ENCODE measurements around the gene PUSL1. TPM values are rescaled to one million over a fixed set of nuclear protein-coding genes. Genes with fewer than 3 reads are reported as not detected.

Gene PUSL1
- total RNA-seq, 1 experiment from 2014 or later: 18.9 TPM

DNA sequence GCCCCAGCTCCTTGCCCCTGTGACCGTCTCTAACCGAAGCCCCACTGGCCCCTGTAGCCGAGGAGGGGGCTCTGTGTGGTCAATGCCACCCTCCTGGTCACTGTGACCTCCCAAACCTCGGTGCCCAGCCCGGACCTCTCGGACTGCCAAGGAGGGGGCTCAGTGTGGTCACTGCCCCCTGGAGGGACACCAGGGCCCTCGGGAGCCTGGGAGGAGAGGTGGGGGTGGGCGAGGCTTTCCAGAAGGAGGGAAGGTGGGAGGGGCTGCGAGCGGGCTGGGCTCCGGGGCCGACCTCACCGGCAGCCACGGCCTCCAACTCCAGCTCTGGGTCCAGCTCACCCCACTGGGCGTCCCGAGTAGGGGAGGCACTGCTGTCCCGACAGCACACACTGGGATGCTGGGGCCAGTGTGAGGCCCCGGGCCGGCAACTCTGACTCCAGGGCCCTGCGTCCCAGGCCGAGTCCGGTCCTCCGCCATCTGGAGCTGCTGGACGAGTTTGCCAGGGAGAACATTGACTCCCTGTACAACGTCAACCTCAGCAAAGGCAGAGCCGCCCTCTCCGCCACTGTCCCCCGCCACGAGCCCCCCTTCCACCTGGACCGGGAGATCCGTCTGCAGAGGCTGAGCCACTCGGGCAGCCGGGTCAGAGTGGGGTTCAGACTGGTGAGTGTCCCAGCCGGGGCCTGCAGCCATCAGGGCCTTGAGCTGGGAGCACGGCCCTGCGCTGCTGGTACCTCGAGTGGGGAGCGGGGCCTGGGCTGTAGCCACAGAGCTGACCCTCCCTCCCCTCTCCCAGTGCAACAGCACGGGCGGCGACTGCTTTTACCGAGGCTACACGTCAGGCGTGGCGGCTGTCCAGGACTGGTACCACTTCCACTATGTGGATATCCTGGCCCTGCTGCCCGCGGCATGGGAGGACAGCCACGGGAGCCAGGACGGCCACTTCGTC, 21.8 kb upstream of the PUSL1 start:
- TF ChIP-seq CTCF (conservative IDR thresholded peaks at IDR 0.05) (no peak), EZH2 (IDR thresholded peaks at IDR 0.05; ENCODE audit: low read depth) (no peak)
- POLR2A ChIA-PET (ENCODE audit: unreplicated experiment): no interaction called here
- intact Hi-C loops (cut with micrococcal nuclease; ENCODE audit: unreplicated experiment): no loop called here
- H3K79me2 ChIP-seq (ENCODE audit: low read depth): no peaks in the 10 kb centered on the region
- peaks cover 10% of the 10 kb centered on the region; the same call in 1 of the 2 replicates for H3F3A ChIP-seq (ENCODE audit: insufficient read depth, low read depth)
- no peaks in the 10 kb centered on the region for H3K36me3 ChIP-seq (ENCODE audit: low read depth)
- no peaks in the 10 kb centered on the region for H3K9me3 ChIP-seq (ENCODE audit: insufficient read depth, low read depth)
- H3K27me3 ChIP-seq (ENCODE audit: insufficient read depth, low read depth): no peaks in the 10 kb centered on the region
- H4K20me1 ChIP-seq (ENCODE audit: insufficient read depth): no peaks in the 10 kb centered on the region
- no peak overlapping the region for H3K4me2 ChIP-seq
- no peaks in the 10 kb centered on the region for H3K9me2 ChIP-seq (ENCODE audit: insufficient read depth)
- no TSS peak for BruUV-seq (replicated peaks)
- DNase-seq: no peak
- no peak overlapping the region for H3K4me3 ChIP-seq
- no peak overlapping the region for H2AFZ ChIP-seq
- CTCF ChIA-PET: no interaction called here
- H3K27ac ChIP-seq: no peak overlapping the region
- H3K4me1 ChIP-seq (replicated peaks; ENCODE audit: insufficient read depth): peaks cover 26% of the 10 kb centered on the region

GRCh38 chr1:1287288-1288110, 20.9 kb upstream of the PUSL1 start:
- BruUV-seq (replicated peaks): no TSS peak
- H3K79me2 ChIP-seq (ENCODE audit: low read depth): no peaks in the 10 kb centered on the region
- DNase-seq: no peak

DNA sequence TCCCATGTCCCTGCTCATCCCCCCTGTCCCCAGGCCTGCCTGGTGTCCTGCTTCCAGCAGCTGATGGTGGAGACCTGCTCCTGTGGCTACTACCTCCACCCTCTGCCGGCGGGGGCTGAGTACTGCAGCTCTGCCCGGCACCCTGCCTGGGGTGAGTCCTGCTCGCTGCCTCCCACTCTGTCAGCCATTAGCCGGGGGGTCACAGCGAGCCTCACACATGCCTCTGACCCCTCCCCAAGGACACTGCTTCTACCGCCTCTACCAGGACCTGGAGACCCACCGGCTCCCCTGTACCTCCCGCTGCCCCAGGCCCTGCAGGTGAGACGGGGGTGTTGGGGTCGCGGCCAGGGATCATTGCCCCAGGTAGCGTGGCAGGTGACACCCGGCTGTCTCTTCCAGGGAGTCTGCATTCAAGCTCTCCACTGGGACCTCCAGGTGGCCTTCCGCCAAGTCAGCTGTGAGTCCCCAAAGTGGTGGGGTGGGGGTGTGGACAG, 18.1 kb upstream of the PUSL1 start:
- H2AFZ ChIP-seq: no peak overlapping the region
- ChIA-PET POLR2A (ENCODE audit: unreplicated experiment) (interaction anchor here (0.6 kb wide), 1 partner anchor 15 kb away, joined by 3 read pairs; no protein-coding TSS in a partner anchor), CTCF (interaction anchor here (0.6 to 0.7 kb wide), 3 partner anchors 9 to 221 kb away, joined by 3 to 4 read pairs (median 3); partner anchors contain the start of gene RNF223)
- no peaks in the 10 kb centered on the region for H3K27me3 ChIP-seq (ENCODE audit: insufficient read depth, low read depth)
- peaks cover 16% of the 10 kb centered on the region for H3K4me1 ChIP-seq (replicated peaks; ENCODE audit: insufficient read depth)
- H3K4me2 ChIP-seq: peak overlapping the region; percentile 65; the same call in 1 of the 2 replicates
- no peaks in the 10 kb centered on the region for H3K9me2 ChIP-seq (ENCODE audit: insufficient read depth)
- no TSS peak for BruUV-seq (replicated peaks)
- no peaks in the 10 kb centered on the region for H4K20me1 ChIP-seq (ENCODE audit: insufficient read depth)
- H3K79me2 ChIP-seq (ENCODE audit: low read depth): no peaks in the 10 kb centered on the region
- peak; percentile 56 to 78 for DNase-seq
- H3K9me3 ChIP-seq (ENCODE audit: insufficient read depth, low read depth): no peaks in the 10 kb centered on the region
- H3K36me3 ChIP-seq (ENCODE audit: low read depth): no peaks in the 10 kb centered on the region
- no peak overlapping the region for H3K4me3 ChIP-seq
- intact Hi-C loops (cut with micrococcal nuclease; ENCODE audit: unreplicated experiment): loop anchor here (2.0 to 5.0 kb wide), 2 partner anchors 167 to 308 kb away; partner anchors contain the start of gene PERM1
- no peaks in the 10 kb centered on the region; the same call in 1 of the 2 replicates for H3F3A ChIP-seq (ENCODE audit: insufficient read depth, low read depth)
- TF ChIP-seq CTCF (conservative IDR thresholded peaks at IDR 0.05) (peak; percentile 80), EZH2 (IDR thresholded peaks at IDR 0.05; ENCODE audit: low read depth) (no peak)
- no peak overlapping the region for H3K27ac ChIP-seq

More at GRCh38 chr1:1287288-1288110, 20.9 kb upstream of the PUSL1 start:
- Histone ChIP-seq H3K27me3 (ENCODE audit: insufficient read depth, low read depth) (no peaks in the 10 kb centered on the region), H3K4me3 (no peak overlapping the region), H3K4me1 (replicated peaks; ENCODE audit: insufficient read depth) (peaks cover 20% of the 10 kb centered on the region), H2AFZ (no peak overlapping the region), H3K4me2 (no peak overlapping the region), H3K36me3 (ENCODE audit: low read depth) (no peaks in the 10 kb centered on the region), H4K20me1 (ENCODE audit: insufficient read depth) (no peaks in the 10 kb centered on the region), H3K9me3 (ENCODE audit: insufficient read depth, low read depth) (no peaks in the 10 kb centered on the region), H3F3A (ENCODE audit: insufficient read depth, low read depth) (peaks cover 10% of the 10 kb centered on the region; the same call in 1 of the 2 replicates), H3K27ac (no peak overlapping the region), H3K9me2 (ENCODE audit: insufficient read depth) (no peaks in the 10 kb centered on the region)
- POLR2A ChIA-PET (ENCODE audit: unreplicated experiment): no interaction called here
- TF ChIP-seq EZH2 (IDR thresholded peaks at IDR 0.05; ENCODE audit: low read depth): no peak
- intact Hi-C loops (cut with micrococcal nuclease; ENCODE audit: unreplicated experiment): no loop called here
- CTCF ChIA-PET: no interaction called here
